Subcutaneous adipose tissue (tissue), 4 donors: ENCODE data around the gene SMARCD3. TPM values are rescaled to one million over a fixed set of nuclear protein-coding genes. Genes with fewer than 3 reads are reported as not detected.

ENCODE experiments used
- total RNA-seq, 4 donors: library from RNA; depleted of rRNA; stranded (reverse); fragments of >200 nt; gene quantifications; one replicate each; pipeline ENCODE4 v1.1.0, GENCODE V29; 2016

SMARCD3 gene
- total RNA-seq, 4 donors from 2014 or later = 15.9 to 38.2 (median 21.1) TPM

Other genes with a start within 250 kb of the SMARCD3 start
- gene ATG9B, start 224.2 kb downstream of the SMARCD3 start, total RNA-seq = not detected
- gene ABCB8, start 220.2 kb downstream of the SMARCD3 start, total RNA-seq = 10 to 100 TPM; 13.2 to 45.4 (median 14.9) TPM
- 1 to 10 TPM in 1 of 4 donors, under 1 TPM in 2, not detected in 1; 0.34 to 1.1 (median 0.44) TPM for gene ASIC3, start 200.2 kb downstream of the SMARCD3 start, total RNA-seq
- gene CDK5, start 190.8 kb downstream of the SMARCD3 start, total RNA-seq = 10 to 100 TPM in 1 of 4 donors, 1 to 10 TPM in 3; 4.1 to 11.0 (median 6.8) TPM
- gene SLC4A2, start 189.1 kb downstream of the SMARCD3 start, total RNA-seq = 10 to 100 TPM; 40.1 to 65.0 (median 44.6) TPM
- gene FASTK, start 167.9 kb downstream of the SMARCD3 start, total RNA-seq = 10 to 100 TPM; 36.8 to 88.9 (median 44.0) TPM
- 10 to 100 TPM; 18.3 to 37.3 (median 31.5) TPM for gene TMUB1, start 165.2 kb downstream of the SMARCD3 start, total RNA-seq
- gene AGAP3, start 162.2 kb downstream of the SMARCD3 start, total RNA-seq = 10 to 100 TPM; 54.4 to 86.7 (median 62.7) TPM
- gene GBX1, start 81.0 kb downstream of the SMARCD3 start, total RNA-seq = not detected
- gene ASB10, start 61.4 kb downstream of the SMARCD3 start, total RNA-seq = not detected
- not detected for gene H2BK1, start 38.2 kb downstream of the SMARCD3 start, total RNA-seq
- 10 to 100 TPM; 21.2 to 34.7 (median 29.3) TPM for gene ABCF2, start 21.5 kb downstream of the SMARCD3 start, total RNA-seq
- 10 to 100 TPM; 14.2 to 28.3 (median 24.3) TPM for gene CHPF2, start 16.2 kb downstream of the SMARCD3 start, total RNA-seq
- gene NUB1, start 93.1 kb upstream of the SMARCD3 start, total RNA-seq = 10 to 100 TPM; 59.2 to 95.4 (median 66.1) TPM
- 10 to 100 TPM in 3 of 4 donors, 1 to 10 TPM in 1; 8.3 to 51.2 (median 15.6) TPM for gene WDR86, start 161.3 kb upstream of the SMARCD3 start, total RNA-seq
- gene CRYGN, start 191.4 kb upstream of the SMARCD3 start, total RNA-seq = 1 to 10 TPM in 1 of 4 donors, not detected in 3; 1.3 TPM